ENCODE measurements around the gene NKRF.
"Not testable (repeated sequence)": the region's sequence is repeated elsewhere in the genome, so short reads cannot be mapped to it uniquely, and the experiment has no call there.

The NKRF gene

DNA sequence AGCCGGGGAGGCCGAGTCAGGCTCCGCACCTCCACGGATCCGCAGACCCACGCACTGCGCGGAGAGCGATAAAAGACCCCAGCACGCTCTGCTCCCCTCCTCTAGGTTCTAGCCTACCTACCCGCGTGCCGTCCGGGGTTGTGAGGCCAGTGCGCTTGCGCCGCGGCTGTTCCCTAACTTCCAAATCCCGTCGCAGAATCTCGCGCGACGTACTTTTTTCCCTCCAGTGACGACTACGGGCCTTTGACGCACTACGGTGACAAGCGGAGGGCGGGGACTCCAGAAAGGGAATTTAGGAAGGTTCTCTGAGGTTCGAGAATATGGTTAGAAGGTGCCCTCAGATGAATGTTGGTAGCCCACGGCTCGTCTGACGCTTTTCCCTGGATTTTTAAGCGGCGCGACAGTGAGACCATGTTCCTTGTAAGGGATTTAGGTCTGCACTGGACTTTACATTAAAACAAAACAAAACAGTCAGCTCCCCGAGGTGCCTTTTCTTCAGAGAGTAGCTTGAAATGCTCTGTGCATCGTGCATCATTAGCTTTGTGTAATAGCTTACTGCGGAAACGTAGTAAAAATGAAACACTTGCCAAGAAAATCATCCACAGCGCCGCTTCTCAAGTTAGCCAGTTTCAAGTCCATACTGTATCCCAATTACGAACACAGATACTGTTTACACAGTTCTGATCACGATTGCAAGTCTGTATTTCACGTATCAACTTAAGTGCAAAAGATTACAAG is at the start of gene NKRF:
NKRF (minus strand) TSS at position 145 of the 738 bp plus-strand sequence.
- peak; percentile 93 for DNase-seq

DNA sequence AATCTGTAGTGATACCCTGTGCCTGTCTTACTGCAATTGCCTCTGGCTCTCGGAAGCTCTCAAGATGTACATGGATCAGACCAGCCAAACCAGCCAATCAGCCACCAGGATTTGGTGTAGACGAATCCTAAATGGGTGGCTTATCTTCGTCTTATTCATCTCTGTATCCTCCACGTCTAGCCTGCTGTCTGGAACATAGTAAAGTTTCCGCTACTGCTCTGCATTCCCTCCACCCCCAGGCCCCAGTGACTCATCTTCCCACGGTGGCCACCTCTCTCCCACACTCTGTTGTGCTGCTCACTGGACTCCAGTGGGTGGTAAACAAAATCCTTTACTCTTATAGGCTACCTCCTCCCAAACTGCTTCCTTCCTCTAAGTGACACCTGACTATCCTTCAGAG is 48.9 kb upstream of the NKRF start:
- DNase-seq, result peak; percentile 18

DNA sequence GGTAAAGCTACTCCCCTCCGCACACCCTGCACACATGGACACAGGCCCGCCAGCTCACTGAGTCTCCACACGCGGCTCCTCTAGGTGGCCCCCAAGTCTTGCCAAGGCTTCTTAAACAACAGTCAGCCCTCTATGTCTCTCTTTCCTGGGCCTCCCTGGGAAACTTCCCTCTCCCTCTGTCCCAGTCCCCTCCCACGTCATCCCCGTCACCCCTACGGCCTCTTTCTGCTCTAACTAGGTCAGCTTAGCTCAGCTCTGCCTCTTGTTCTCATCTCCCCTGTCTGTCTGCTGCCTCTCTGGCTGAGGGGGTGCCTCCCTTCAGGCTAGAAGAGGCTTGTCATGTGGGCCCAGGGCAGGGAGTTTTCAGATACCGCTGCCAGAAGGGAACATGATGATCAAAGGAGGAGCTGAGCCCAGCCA is 47.9 kb upstream of the NKRF start:
- DNase-seq, result peak; percentile 25

DNA sequence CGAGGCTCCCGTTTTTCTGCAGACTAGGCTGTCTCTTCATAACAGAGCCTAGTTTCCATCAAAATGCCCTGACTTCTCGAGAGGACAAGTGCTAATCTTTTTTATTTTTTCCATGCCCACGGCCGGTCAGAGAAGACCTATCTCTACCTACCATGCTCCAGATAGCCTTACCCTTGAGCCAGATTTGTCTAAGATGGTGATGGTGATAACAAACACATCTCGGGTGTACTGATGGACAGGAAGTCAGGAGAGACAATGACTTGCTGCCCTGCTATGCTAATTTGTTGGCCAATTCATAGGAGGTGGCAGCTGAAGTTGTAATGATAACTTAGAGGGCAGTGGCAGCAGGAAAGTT is 42.2 kb upstream of the NKRF start:
- no peak for DNase-seq

DNA sequence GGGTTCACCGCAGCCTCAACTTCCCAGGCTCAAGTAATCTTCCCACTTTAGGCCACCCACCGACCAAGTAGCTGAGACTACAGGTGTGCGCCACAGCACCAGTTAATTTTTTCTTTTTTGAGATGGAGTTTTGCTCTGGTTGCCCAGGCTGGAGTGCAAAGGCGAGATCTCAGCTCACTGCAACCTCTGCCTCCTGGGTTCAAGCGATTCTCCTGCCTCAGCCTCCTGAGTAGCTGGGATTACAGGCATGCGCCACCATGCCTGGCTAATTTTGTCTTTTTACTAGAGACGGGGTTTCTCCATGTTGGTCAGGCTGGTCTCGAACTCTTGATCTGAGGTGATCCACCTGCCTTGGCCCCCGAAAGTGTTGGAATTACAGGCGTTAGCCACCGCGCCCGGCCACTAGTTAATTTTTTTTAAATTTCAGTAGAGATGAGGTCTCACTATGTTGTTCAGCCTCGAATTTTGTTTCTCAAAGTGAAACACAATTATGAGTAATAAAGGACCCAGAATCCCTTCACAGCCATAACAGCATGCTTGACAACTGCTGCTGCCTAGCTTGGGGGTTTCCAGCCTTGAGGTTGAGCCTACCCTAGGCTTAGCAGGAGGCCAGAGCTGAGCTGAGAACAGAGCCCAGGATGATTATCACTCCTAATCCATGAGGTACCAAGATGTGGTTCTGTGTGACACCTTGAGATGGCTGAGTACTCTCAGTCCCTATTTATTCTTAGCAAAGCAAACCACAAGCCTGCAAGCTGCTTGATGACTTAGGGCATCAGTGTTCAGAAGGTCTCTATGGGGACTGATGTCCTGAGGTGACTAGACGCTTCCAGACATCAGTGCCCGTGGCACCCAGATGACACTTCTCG is 41.6 kb upstream of the NKRF start:
- DNase-seq, result peak; percentile 71

DNA sequence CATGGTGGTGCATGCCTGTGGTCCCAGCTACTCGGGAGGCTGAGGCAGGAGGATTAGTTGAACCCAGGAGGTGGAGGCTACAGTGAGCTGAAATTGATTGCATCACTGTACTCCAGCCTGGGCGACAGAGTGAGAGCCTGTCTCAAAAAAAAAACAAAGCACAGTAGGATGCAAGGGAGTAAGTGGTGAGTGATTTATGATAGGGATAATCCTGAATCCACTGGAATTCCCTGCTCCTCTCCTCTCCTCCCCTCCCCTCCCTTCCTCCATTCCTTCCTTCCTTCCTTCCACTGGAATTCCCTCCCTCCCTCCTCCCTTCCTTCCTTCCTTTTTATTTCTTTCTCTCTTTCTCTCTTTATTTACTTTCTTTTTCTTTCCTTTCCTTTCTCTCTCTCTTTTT is 40.9 kb upstream of the NKRF start:
- no peak for DNase-seq

DNA sequence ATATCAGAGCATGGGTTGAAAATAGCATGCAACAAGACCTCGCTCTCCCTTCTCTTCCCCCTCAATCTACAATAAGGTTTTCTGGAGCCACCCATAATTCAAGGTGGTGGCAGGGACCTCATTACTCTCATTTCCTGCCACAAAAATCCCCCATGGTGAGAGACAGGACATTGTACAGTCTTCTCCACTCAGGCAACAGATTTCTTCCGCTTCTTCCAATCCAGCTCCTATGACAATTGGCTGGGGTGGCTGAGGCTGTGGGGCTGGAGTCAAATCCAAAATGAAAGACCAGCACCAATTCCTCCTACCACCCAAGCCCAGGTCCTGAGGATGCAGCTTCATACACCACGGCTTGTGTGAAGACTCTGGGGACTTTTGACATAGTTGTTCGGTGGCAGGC is 40.3 kb upstream of the NKRF start:
- peak; percentile 28 for DNase-seq

DNA sequence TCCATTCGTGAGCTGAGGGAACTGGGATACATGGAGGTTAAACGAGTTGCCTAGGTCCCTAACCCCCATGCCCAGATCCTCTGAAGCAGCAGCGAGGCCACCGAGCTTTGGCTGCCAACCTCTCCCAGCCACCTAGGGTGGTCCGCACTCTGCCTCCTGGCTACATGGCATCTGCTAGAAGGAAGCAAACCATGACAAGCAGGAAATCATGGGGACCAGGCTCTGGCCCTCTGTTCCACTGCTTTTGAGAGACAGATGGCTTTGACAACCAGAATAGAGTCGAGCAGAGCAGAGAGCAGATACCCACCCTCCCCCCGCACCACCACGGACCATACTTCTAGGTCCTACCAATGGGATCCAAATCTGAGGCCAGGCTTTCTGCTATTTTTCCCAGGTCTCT is 37.5 kb upstream of the NKRF start:
- no peak for DNase-seq

DNA sequence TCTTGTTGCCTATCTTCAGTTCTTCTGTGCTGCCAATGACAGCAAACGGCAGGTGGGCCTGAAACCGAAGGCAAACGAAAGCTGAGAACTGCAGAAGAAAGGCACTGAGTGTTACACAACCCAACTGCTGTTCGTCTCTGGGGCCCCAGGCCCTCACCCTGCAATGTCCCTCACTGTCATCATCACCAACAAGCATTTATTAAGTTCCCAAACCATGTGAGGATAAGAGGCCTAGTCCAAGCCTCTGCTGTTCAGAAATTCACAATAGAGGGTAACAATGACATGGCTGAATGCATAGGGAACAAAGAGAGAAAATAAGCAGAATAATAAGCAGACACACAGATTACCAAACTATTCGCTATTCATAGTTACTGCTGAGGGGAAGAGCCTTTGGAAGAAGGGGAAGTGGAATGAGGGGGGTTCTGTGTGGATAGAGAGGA is 34.5 kb upstream of the NKRF start:
- DNase-seq, result no peak

DNA sequence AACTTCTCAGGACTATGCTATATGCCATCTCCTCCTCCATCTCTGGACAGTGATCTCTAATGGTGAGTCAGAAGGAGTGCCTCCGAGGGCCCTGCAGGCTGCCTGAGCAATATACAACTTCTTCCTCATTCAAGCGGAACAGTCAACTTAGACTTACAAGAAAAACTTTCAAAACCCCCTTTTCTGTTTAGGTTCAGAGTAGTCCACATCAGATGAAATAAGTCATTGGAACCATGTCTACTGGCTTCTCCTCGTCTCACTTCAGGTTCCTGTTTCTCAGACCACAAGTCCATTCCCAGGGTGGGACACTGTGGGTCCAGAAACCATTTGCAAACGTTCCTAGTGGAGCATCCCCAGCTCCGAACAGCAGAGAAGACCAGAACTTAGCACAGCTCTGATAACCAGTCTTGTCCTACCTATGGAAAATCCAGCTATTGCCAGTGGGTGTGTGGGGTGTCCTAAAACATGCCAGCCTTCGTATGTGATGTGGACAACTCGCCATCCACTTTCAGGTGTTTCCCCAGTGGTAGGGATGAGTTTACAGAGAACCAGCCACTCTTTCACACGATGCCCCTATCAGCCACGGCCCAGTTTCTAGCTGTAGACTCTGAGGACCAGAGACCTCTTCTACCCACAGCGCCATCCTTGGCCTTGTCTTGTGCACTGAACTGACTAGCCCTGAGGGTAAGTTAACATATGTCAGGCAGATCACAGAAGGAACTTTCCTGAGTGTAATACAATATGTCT is 32.7 kb upstream of the NKRF start:
- DNase-seq, result no peak

DNA sequence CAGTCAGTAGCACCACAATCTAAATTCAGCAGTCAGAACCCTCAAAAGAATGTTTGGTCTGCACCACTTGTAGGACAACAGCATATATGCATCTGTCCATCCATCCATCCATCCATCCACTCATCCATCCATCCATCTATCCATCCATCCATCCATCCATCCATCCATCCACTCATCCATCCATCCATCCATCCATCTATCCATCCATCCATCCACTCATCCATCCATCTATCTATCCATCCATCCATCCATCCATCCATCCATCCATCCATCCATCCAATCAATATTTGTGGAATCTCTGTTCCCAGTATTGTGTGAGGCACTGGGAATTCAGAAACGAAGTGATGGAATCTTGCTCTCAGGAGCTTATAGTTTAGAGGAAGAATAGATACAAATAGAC is 31.2 kb upstream of the NKRF start:
- DNase-seq, result not testable (repeated sequence)

DNA sequence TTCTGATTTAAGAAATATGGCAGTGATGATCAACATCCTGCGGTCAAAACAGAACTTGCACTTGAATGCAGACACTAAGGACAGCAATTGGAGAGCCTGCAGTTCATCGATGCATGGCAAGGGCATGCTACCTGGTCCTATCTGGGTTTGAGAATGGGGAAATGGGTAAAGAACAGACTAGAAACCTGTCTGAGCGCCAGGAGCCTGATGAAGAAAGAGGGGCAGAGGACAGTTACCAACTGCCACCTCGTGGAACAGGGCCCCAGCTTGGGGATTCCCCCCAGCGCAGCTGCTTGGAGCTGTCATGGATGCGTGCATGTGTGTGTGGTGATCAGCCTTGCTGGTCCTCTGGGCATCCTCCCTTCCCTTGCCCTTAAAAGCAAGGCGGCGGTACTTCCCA is 30.2 kb upstream of the NKRF start:
- DNase-seq, result no peak

DNA sequence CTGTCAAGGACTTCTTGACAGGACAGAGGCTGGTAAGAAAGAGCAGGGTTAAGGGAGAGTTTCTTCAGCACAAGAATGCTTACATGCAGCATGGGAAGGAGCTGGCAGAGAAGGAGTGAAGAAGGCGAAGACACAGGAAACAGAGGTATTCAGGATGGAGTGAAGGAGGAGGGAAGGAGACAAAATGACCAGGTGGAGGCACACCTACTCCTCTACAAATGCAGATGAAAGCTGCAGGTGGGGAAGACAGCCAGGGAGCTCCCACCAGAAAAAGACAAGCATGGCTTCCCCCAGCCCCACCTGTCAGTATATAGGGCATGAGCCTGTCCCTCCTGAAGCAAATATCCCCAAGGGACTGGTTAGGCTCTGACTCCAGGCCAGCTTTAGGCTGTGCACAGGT is 29.6 kb upstream of the NKRF start:
- no peak for DNase-seq

DNA sequence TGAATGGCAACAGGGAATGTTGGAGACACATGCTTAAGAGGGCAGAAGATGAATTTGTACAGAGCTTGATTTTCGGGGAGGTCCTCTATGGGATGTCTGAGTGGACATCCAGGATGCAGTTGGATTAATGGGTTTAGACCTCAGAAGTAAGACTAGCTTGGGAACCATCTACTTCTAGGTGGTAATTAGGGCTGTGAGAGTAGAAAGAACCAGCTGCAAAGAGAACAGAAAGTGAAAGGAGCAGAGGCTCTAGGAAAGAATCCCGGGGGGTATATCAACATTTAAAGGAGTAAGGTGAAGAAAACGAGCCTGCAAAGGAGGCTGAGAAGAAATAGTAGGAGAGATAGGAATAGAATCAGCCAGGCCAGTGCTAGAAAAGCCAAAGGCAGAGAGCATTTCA is 29.0 kb upstream of the NKRF start:
- no peak for DNase-seq

DNA sequence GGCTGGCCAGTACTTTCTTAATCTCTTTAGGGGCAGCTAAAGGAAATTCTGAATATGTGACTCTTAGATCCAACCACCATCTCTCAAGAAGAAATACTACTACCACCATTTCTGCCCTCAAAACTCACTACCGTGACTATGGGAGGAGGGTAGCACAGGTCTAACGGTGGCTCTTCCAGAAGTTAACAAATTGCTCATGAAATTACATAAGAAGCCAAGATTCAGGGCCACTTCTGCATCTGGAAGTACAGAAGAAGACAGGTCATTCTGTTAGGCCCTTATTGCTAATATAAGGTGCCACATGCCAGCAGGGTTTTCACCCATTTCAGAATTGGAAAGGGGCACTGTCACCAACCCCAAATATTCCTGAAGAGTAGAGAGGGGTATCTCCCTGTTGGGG is 19.6 kb upstream of the NKRF start:
- DNase-seq, result no peak

DNA sequence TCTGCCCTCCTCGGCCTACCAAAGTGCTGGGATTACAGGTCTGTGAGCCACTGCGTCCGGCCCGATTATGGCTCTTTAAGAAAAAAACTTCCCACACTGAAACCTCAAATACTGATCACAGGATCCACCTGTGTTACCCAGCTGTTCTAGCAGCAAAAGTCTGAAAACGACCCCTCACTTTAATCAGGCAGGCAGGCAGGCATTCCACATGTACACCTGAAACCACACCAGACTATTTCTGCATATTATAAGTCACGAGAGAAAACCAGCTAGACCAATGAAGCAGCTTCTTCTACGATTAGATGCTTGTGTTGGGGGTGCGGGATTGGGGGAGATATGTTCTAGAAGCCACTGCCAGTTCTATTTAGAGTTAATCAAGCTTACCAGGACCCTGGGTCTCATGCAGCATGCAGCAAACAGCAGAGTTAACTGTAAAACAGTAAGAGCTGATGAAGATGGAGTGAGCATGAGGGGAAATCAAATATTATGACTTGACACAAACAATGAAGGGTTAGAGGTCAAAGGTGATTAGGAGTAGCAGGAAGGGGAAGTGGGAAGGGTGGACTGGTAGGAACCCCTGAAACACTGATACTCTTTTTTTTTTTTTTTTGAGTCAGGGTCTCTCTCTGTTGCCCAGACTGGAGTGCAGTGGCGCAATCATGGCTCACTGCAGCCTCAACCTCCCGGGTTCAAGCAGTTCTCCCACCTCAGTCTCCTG is 18.9 kb upstream of the NKRF start:
- no peak for DNase-seq

DNA sequence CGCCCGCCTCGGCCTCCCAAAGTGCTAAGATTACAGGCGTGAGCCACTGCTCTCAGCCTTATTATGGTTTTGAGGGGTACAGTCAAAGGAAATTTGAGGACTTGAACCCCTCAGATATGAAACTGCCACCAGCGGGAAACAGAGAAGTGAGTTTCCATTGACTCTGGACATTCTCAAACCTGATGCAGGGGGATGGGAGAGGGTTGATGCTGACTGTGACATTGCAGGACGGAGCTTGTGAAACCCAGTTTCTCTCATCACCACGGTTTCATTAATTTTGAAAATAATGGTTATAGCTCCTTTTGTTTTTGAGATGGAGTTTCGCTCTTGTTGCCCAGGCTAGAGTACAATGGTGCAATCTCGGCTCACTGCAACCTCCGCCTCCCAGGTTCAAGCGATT is 18.2 kb upstream of the NKRF start:
- DNase-seq, result no peak

DNA sequence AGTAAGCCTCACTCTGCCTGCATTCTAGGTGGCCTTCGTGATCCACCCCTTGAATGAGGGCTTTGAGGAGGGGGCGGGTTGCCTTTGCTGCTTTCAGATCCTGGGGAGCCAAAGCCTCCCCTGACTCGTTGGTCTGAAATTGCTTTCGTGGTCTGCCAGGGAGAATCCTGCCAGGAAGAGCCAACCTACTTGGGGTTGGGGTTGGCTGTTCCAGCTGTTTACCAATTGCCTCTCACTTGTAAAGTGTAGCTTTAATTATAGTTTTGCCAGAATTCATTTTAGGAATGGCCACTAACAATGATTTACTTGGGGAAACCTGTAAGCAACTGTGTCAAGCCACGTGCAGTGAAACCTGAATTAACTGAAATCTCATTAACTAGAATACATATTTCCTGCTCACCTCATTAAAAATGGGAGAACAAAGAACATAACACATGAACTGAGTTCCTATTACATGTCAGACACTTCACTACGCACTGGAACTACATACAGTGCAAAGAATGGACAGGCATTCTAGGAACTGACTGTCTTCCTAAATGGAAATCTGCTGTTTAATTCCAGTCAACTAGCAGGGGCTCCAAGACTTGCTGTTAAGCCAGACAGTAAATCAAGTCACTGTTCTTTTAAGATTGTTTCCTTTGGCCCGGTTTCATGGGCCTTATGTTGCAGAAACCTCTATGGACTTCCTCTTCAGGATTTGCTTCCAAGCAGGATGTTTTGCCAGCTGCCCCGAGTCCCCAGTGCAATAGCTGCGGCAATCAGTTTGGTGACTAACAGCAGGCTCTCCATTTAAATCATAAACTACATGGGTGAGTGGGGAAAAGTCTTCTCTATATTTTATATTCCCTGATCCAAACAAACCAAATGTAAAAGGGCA is 16.4 kb upstream of the NKRF start:
- DNase-seq, result no peak

DNA sequence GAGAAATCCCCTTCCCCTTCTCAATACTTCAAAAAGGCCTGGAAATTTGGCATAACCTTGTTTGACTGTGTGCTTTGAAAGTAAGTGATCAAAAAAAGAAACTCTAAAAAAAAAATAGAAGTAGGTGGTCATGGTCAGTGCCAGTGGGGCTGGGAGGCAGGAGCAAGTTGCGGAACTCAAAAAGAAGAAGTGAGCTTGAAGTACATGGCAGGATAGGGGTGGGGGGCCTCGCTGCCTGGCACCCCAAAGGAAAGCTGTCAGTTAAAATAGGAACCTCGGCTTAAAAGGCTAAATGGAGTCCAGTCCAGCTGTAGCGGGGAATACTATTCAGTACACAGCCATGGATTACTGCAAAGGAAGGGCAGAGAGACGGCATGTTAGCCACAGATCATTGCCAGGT is 12.2 kb upstream of the NKRF start:
- DNase-seq, result no peak

DNA sequence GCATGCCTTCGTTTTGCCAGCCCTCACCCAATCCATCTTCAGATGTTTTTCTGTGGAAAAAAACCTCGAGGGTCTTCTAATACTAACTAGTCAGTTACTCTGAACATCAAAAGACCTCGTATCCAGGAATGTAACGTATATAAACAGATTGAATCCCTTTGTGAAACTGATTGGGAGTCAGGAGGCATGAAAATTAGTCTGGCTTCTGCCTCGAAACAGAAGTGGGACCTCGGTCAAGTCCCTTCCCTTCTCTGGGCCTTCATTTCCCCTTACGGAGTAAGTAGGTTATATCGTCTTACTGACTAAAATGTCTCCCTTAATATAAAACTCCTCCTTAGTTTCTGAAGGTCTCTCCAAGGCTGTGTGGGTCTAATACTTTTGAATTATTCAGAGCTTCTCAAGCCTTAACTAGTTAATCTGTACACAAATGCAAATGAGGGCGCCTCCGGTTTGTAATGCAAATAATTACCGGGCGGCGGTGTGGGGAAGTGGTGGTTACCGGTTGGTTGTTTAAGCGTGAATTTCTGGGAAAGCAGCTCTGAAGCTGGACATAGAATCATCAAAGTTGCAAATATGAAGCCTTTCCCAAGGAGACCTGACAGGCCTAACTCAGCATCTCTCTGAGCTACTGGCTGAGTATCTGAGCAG is 11.4 kb upstream of the NKRF start:
- DNase-seq, result no peak

DNA sequence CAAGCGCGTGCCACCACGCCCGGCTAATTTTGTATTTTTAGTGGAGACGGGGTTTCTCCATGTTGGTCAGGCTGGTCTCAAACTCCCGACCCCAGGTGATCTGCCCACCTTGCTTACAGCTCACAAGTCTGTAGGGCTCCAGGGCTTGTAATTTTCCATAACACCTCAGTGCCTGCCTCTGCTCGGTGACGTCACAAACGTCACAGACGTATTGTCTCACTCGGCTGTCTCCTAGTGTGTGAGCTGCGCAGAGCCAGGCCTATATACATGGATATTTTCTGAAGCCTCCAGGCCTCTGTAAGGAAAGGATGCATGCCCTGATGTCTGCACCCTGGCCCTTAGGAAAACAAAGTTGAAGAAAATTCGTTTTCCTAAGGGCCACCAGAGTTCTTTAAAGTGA is 8.6 kb upstream of the NKRF start:
- DNase-seq, result no peak

DNA sequence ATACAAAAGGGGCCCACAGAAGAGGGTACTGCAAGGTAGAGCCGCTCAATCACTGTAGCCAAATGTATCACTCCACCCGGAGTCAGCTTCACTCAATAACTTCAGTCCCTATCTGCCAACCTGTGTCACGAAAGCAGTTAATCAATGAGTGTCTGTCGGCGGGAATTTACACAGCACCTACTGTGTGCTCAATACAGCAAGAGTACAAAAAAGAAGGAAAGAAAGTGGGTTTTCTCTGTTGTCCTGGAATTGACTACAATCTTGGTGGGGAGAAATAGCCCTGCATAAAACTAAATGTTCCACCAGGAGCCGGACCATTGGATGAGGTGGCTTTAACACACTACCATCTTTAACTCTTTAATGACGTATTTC is 780 bp upstream of the NKRF start:
- no peak for DNase-seq

Measured in CD4-positive, alpha-beta T cell treated with Interleukin-10 for 1 hour (primary cell).